ENCODE measurements around the gene SORCS2. TPM values are rescaled to one million over a fixed set of nuclear protein-coding genes. Genes with fewer than 3 reads are reported as not detected.

SORCS2 gene
- total and polyA plus RNA-seq, 12 donors, result 0.67 to 15.5 (median 1.3) TPM

- WGBS, 4 donors, result 84 to 94% (median 87%) methylated on average over 3 of the region's 3 CpGs
- DNase-seq, result no peak
- Histone ChIP-seq H3K36me3 (replicated peaks in 1 of 2) (no peaks in the 10 kb centered on the region), H3K4me1 (replicated peaks in 1 of 2) (no peaks in the 10 kb centered on the region), H3K4me3 (no peak overlapping the region), H3K27ac (no peak overlapping the region), H3K9me3 (replicated peaks in 1 of 3) (no peaks in the 10 kb centered on the region), H3K27me3 (no peaks in the 10 kb centered on the region)
- intact Hi-C loops (cut with DNase I), result no loop called here
- TF ChIP-seq, protein P1, sequence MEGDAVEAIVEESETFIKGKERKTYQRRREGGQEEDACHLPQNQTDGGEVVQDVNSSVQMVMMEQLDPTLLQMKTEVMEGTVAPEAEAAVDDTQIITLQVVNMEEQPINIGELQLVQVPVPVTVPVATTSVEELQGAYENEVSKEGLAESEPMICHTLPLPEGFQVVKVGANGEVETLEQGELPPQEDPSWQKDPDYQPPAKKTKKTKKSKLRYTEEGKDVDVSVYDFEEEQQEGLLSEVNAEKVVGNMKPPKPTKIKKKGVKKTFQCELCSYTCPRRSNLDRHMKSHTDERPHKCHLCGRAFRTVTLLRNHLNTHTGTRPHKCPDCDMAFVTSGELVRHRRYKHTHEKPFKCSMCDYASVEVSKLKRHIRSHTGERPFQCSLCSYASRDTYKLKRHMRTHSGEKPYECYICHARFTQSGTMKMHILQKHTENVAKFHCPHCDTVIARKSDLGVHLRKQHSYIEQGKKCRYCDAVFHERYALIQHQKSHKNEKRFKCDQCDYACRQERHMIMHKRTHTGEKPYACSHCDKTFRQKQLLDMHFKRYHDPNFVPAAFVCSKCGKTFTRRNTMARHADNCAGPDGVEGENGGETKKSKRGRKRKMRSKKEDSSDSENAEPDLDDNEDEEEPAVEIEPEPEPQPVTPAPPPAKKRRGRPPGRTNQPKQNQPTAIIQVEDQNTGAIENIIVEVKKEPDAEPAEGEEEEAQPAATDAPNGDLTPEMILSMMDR (IDR thresholded peaks at IDR 0.05), result no peak
- no peak for TF ChIP-seq POLR2A (IDR thresholded peaks at IDR 0.05)
These were observed 423.9 kb downstream of the SORCS2 start for GRCh38 chr4:7616193-7616592.

DNA sequence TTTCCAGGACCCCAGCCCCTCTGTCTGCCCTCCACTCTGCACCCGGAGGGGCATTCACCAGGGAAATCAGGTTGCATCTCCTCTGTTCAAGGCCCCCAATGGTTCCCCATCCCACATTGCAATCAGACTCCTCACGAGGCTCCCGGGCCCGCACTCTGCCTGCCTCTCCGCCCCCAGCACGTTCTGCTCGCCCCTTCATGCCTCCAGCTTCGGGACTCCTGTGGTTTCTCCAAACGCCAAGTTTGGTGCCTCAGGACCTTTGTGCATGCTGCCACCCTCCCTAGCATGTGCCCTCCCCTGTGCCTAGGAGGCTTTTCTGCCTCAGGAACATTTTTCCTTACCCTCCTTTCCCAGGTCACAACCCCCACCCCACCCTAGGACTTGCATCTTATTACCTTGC, 426.0 kb downstream of the SORCS2 start:
- no peak overlapping the region for H3K27ac ChIP-seq
- H3K27me3 ChIP-seq, result no peaks in the 10 kb centered on the region
- no peak for DNase-seq
- no peaks in the 10 kb centered on the region for H3K9me3 ChIP-seq (replicated peaks in 1 of 3)
- 67 to 78% (median 76%) methylated on average over 9 of the region's 9 CpGs for WGBS, 4 donors
- no peak overlapping the region for H3K4me3 ChIP-seq
- no peaks in the 10 kb centered on the region for H3K36me3 ChIP-seq (replicated peaks in 1 of 2)
- TF ChIP-seq POLR2A (IDR thresholded peaks at IDR 0.05), result no peak
- TF ChIP-seq, protein P1 (IDR thresholded peaks at IDR 0.05), result no peak
- no peaks in the 10 kb centered on the region for H3K4me1 ChIP-seq (replicated peaks in 1 of 2)
- intact Hi-C loops (cut with DNase I), result no loop called here

DNA sequence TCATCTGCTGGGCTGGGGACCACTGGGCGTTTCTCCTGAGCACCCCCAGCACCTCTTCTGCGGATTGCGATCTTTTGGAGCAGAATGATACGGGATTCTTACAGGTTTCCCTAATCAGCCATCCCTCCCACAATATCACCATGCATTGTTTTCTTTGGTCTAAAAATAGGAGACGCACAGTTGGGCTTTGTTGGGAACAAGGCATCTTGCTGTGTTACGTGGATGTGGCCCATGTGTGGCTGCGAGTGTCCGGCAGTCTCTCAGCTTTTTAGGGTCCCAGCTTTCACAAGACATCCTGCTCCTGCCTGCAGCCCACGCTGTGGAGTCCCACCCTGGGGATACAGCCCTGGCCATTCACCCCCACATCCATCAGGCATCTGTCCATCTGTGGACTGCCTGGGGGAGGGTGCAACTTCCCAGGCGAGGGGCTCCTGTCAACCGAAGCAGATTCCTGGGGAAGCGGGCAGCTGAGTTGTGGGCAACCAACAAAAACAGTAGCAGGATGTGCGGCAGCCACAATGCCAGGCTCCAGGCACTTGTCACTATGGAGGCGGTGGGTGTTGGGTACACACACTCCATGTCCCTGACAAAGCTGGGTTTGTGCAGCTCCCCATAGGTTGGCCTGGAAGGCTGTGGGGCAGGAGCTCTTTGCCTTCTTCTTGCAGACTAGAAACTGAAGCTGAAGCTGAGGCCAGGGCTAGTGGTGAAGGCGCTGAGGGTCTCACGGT, 427.9 kb downstream of the SORCS2 start:
- intact Hi-C loops (cut with DNase I), result no loop called here
- no peaks in the 10 kb centered on the region for H3K4me1 ChIP-seq (replicated peaks in 1 of 2)
- H3K36me3 ChIP-seq (replicated peaks in 1 of 2), result no peaks in the 10 kb centered on the region
- no peaks in the 10 kb centered on the region for H3K9me3 ChIP-seq (replicated peaks in 1 of 3)
- TF ChIP-seq, protein P1 (IDR thresholded peaks at IDR 0.05), result no peak
- TF ChIP-seq POLR2A (IDR thresholded peaks at IDR 0.05), result no peak
- H3K27ac ChIP-seq, result no peak overlapping the region
- no peak overlapping the region for H3K4me3 ChIP-seq
- 52 to 63% (median 58%) methylated on average over 13 to 16 of the region's 16 CpGs for WGBS, 4 donors
- no peaks in the 10 kb centered on the region for H3K27me3 ChIP-seq
- DNase-seq, result no peak

DNA sequence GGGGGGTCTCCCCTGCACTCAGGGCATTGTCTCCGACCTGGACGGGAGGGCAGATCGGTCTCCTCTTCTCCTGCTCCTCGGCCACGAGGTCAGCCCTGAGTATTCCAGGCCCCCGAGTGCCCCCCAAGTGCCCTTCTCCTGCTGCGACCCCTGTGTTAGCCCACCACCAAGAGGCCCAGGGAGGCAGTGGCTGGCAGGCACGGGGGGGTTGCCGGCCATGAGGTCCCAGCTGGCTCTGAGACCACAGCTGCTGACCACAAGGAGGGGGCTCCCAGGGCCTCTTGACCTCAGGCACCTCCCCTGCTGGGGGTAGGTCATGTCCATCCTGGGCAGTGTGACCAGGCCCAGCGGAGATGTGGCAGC, 428.5 kb downstream of the SORCS2 start:
- Histone ChIP-seq H3K9me3 (replicated peaks in 1 of 3) (no peaks in the 10 kb centered on the region), H3K4me1 (replicated peaks in 1 of 2) (no peaks in the 10 kb centered on the region), H3K4me3 (no peak overlapping the region), H3K36me3 (replicated peaks in 1 of 2) (no peaks in the 10 kb centered on the region), H3K27ac (no peak overlapping the region), H3K27me3 (no peaks in the 10 kb centered on the region)
- WGBS, 4 donors, result 42 to 68% (median 55%) methylated on average over 3 to 10 of the region's 10 CpGs
- DNase-seq, result no peak
- TF ChIP-seq, protein P1 (IDR thresholded peaks at IDR 0.05), result no peak
- TF ChIP-seq POLR2A (IDR thresholded peaks at IDR 0.05), result no peak
- intact Hi-C loops (cut with DNase I), result no loop called here
